HCT116 (cell line): ENCODE measurements around the gene BABAM2. TPM values are rescaled to one million over a fixed set of nuclear protein-coding genes. Genes with fewer than 3 reads are reported as not detected.

ENCODE experiments used
- ATAC-seq: fragments of 200-7000 bp; cut with Tn5 transposase; 2 replicates; pipeline ENCODE4 v1.9.1; 2020; ENCODE audit warnings: mild to moderate bottlenecking, moderate library complexity
- BruUV-seq: library from RNA; stranded (reverse); fragments of 400-500 nt; replicated peaks from 2 replicates; lab custom pipeline; 2021; lab: Mats Ljungman, UMichigan
- CTCF ChIA-PET: fragments of 300-600 bp; sonication (Branson Sonifier 250); formaldehyde crosslinking; loops from one replicate; lab custom pipeline; 2021; ENCODE audit warnings: antibody characterized with exemption; lab: Charles Lee
- POLR2A ChIA-PET: fragments of 300-600, 350-600 bp; sonication (Branson Sonifier 250); formaldehyde crosslinking; loops from one replicate; lab custom pipeline; 2021; ENCODE audit warnings: antibody characterized with exemption; lab: Charles Lee
- RAD21 ChIA-PET, 2 experiments: fragments of 300-600 bp; sonication (Branson Sonifier 250); formaldehyde crosslinking; loops; one replicate each; lab custom pipeline; 2023; ENCODE audit warnings: low total read pairs in 2 of 2; ENCODE audit not compliant: uncharacterized antibody in 2 of 2, unreplicated experiment in 2 of 2, low non-redundant PET in 1 of 2; lab: Charles Lee
- DNase-seq: peaks from one replicate; pipeline ENCODE4 v3.0.0-alpha.2; 2010; ENCODE audit warnings: low read depth, low spot score
- H2AFZ ChIP-seq: fragments of 200-600 bp; shearing (Covaris generic), sonication (generic); 2 replicates; pipeline ENCODE4 v1.6.1; 2017; ENCODE audit warnings: low read depth, mixed run types, mixed read lengths, antibody characterized with exemption, low read length; ENCODE audit not compliant: poor library complexity, severe bottlenecking
- H3K27ac ChIP-seq: 2 replicates; pipeline ENCODE4 v1.5.1; 2012; ENCODE audit warnings: low read depth, low read length
- H3K27me3 ChIP-seq: fragments of 200-600 bp; sonication (generic); 2 replicates; pipeline ENCODE4 v1.6.1; 2016; ENCODE audit warnings: mixed run types, low read length, mixed read lengths; ENCODE audit not compliant: insufficient read depth
- H3K36me3 ChIP-seq, 2 experiments: fragments of 200-500 bp in 1 of 2; fragments of 200-600 bp in 1 of 2; sonication (Bioruptor generic) in 1 of 2; sonication (generic) in 1 of 2; 2 replicates each; pipeline versions ENCODE4 v1.5.1 to v1.6.1; 2014 to 2016; ENCODE audit warnings: low read length in 2 of 2, inconsistent platforms in 1 of 2, mixed read lengths in 1 of 2, mixed run types in 1 of 2; ENCODE audit not compliant: insufficient read depth in 2 of 2, control insufficient read depth in 1 of 2
- H3K4me1 ChIP-seq, 2 experiments: fragments of 200-600 bp in 1 of 2; sonication (generic) in 1 of 2; 2 replicates each; pipeline versions ENCODE4 v1.5.1 to v1.6.1; 2012 to 2017; ENCODE audit warnings: low read length in 2 of 2, inconsistent platforms in 1 of 2, mild to moderate bottlenecking in 1 of 2, mixed read lengths in 1 of 2, mixed run types in 1 of 2, moderate library complexity in 1 of 2; ENCODE audit not compliant: insufficient read depth in 2 of 2, control insufficient read depth in 1 of 2
- H3K4me2 ChIP-seq: fragments of 200-600 bp; sonication (generic); 2 replicates; pipeline ENCODE4 v1.6.1; 2017; ENCODE audit warnings: mixed run types, low read length, mixed read lengths
- H3K4me3 ChIP-seq, 2 experiments: fragments of 200-600 bp in 1 of 2; sonication (generic) in 1 of 2; replicated peaks in 1 of 2; 2 replicates each; pipeline ENCODE4 v1.5.1; 2011 to 2016; ENCODE audit warnings: low read length in 2 of 2, control low read depth in 1 of 2, low read depth in 1 of 2, mild to moderate bottlenecking in 1 of 2, mixed read lengths in 1 of 2, mixed run types in 1 of 2
- H3K79me2 ChIP-seq: fragments of 200-600 bp; sonication (generic); 2 replicates; pipeline ENCODE4 v1.6.1; 2017; ENCODE audit warnings: mild to moderate bottlenecking, mixed run types, low read length, moderate library complexity, mixed read lengths; ENCODE audit not compliant: insufficient read depth
- H3K9ac ChIP-seq: fragments of 200-600 bp; sonication (generic); 2 replicates; pipeline ENCODE4 v1.6.1; 2016; ENCODE audit warnings: low read length, mixed read lengths
- H3K9me2 ChIP-seq: fragments of 200-600 bp; sonication (generic), shearing (Covaris generic); 2 replicates; pipeline ENCODE4 v1.6.1; 2017; ENCODE audit warnings: mixed run types, mild to moderate bottlenecking, moderate library complexity; ENCODE audit not compliant: insufficient read depth
- H3K9me3 ChIP-seq, 2 experiments: fragments of 200-500 bp in 1 of 2; fragments of 200-600 bp in 1 of 2; sonication (Bioruptor generic) in 1 of 2; sonication (generic) in 1 of 2; 2 replicates each; pipeline ENCODE4 v1.6.1; 2014 to 2017; ENCODE audit warnings: low read length in 2 of 2, mixed read lengths in 2 of 2, inconsistent platforms in 1 of 2, low read depth in 1 of 2, mild to moderate bottlenecking in 1 of 2, mixed run types in 1 of 2, moderate library complexity in 1 of 2; ENCODE audit not compliant: control insufficient read depth in 1 of 2, insufficient read depth in 1 of 2
- H4K20me1 ChIP-seq: fragments of 200-600 bp; sonication (generic), shearing (Covaris generic); 2 replicates; pipeline ENCODE4 v1.6.1; 2017; ENCODE audit warnings: mixed run types, mild to moderate bottlenecking, moderate library complexity; ENCODE audit not compliant: insufficient read depth
- CBX3 ChIP-seq: IDR thresholded peaks from 2 replicates; pipeline ENCODE4 v1.6.1; 2012; ENCODE audit warnings: low read depth
- CEBPB ChIP-seq: IDR thresholded peaks from 2 replicates; pipeline ENCODE4 v1.6.1; 2012; ENCODE audit warnings: low read depth
- ELF1 ChIP-seq: IDR thresholded peaks from 2 replicates; pipeline ENCODE4 v1.6.1; 2012; ENCODE audit warnings: low read depth, borderline replicate concordance
- EZH2 ChIP-seq: fragments of 200-600 bp; sonication (generic); IDR thresholded peaks from 2 replicates; pipeline ENCODE4 v1.6.1; 2017; ENCODE audit warnings: antibody characterized with exemption, mixed run types
- EZH2phosphoT487 ChIP-seq: fragments of 200-600 bp; IDR thresholded peaks from 2 replicates; pipeline ENCODE4 v1.6.1; 2018; ENCODE audit warnings: antibody characterized with exemption, borderline replicate concordance
- FOSL1 ChIP-seq: IDR thresholded peaks from 2 replicates; pipeline ENCODE4 v1.6.1; 2012; ENCODE audit warnings: low read depth
- JUND ChIP-seq: IDR thresholded peaks from 2 replicates; pipeline ENCODE4 v1.6.1; 2012
- POLR2AphosphoS5 ChIP-seq: IDR thresholded peaks from 2 replicates; pipeline ENCODE4 v1.6.1; 2011; ENCODE audit warnings: mild to moderate bottlenecking, low read depth, low read length, moderate library complexity
- RAD21 ChIP-seq: IDR thresholded peaks from 2 replicates; pipeline ENCODE4 v1.6.1; 2012; ENCODE audit warnings: low read depth, mild to moderate bottlenecking
- SIN3A ChIP-seq: IDR thresholded peaks from 2 replicates; pipeline ENCODE4 v1.6.1; 2012; ENCODE audit warnings: low read depth
- TCF7L2 ChIP-seq: IDR thresholded peaks from 2 replicates; pipeline ENCODE4 v1.7.0; 2011; ENCODE audit warnings: borderline replicate concordance, inconsistent platforms; ENCODE audit not compliant: insufficient read depth, insufficient read length; ENCODE audit errors: extremely low read depth
- YY1 ChIP-seq: IDR thresholded peaks from 2 replicates; pipeline ENCODE4 v1.6.1; 2011; ENCODE audit warnings: low read length, low read depth, moderate library complexity, mild to moderate bottlenecking; ENCODE audit not compliant: insufficient replicate concordance; ENCODE audit errors: extremely low read depth
- intact Hi-C: fragments of 100-400 bp; cut with micrococcal nuclease; formaldehyde crosslinking; loops from 2 replicates; pipeline ENCODE4 v1.10.0; 2022
- total RNA-seq: library from RNA; stranded (reverse); gene quantifications from one replicate; pipeline ENCODE4 v1.2.1, GENCODE V29; 2021; ENCODE audit not compliant: unreplicated experiment
- TF ChIP-seq, protein P1 (sequence below): IDR thresholded peaks from 2 replicates; pipeline ENCODE4 v1.6.1; 2012
- TF ChIP-seq, protein P2 (sequence below): IDR thresholded peaks from 2 replicates; pipeline ENCODE4 v1.6.1; 2012; ENCODE audit warnings: low read depth
- TF ChIP-seq, protein P3 (sequence below): IDR thresholded peaks from 2 replicates; pipeline ENCODE4 v1.6.1; 2012
- TF ChIP-seq, protein P4 (sequence below): IDR thresholded peaks from 2 replicates; pipeline ENCODE4 v1.6.1; 2011; ENCODE audit warnings: mild to moderate bottlenecking, low read length, moderate library complexity; ENCODE audit not compliant: insufficient replicate concordance; ENCODE audit errors: extremely low read depth

BABAM2 gene
- total RNA-seq, 1 experiment from 2014 or later = 23.8 TPM

DNA sequence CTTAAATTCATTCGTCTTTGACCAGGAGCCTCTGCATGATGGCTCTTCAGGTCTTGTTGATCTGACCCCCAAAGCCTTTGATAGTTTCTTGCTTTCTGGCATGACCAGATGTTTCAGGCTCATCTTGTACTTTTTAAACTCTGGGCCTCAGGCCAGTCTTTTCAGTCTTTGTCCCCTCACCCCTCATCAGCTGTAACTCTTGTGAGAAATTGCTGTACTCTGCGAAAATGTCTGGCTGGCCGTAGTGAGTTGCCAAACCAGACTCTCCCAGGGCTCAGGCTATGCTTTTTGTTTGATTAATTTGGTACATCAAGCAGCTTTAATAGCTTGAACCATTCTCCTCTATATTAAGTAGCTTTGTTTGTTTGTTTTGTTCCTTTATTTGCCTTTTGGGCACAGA lies 75.9 kb downstream of the BABAM2 start:
- RAD21 ChIA-PET = no interaction called here
- DNase-seq = no peak
- intact Hi-C loops = no loop called here
- BruUV-seq = no TSS peak
- H3K9me3 ChIP-seq = peaks cover 0 to 4% of the 10 kb centered on the region in 2 experiments; a peak in 1 of 4 replicates
- H3K36me3 ChIP-seq = no peaks in the 10 kb centered on the region
- peaks cover 3 to 5% of the 10 kb centered on the region in 2 experiments; a peak in 2 of 4 replicates for H3K4me1 ChIP-seq
- no peaks in the 10 kb centered on the region for H3K9me2 ChIP-seq
- H4K20me1 ChIP-seq = no peaks in the 10 kb centered on the region
- TF ChIP-seq EZH2 (no peak), YY1 (no peak), POLR2AphosphoS5 (no peak), EZH2phosphoT487 (no peak), SIN3A (no peak), FOSL1 (no peak), JUND (no peak), CEBPB (no peak), CBX3 (no peak), RAD21 (no peak), ELF1 (no peak), TCF7L2 (no peak)
- TF ChIP-seq, protein P1, sequence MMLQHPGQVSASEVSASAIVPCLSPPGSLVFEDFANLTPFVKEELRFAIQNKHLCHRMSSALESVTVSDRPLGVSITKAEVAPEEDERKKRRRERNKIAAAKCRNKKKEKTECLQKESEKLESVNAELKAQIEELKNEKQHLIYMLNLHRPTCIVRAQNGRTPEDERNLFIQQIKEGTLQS = no peak
- TF ChIP-seq, protein P2, sequence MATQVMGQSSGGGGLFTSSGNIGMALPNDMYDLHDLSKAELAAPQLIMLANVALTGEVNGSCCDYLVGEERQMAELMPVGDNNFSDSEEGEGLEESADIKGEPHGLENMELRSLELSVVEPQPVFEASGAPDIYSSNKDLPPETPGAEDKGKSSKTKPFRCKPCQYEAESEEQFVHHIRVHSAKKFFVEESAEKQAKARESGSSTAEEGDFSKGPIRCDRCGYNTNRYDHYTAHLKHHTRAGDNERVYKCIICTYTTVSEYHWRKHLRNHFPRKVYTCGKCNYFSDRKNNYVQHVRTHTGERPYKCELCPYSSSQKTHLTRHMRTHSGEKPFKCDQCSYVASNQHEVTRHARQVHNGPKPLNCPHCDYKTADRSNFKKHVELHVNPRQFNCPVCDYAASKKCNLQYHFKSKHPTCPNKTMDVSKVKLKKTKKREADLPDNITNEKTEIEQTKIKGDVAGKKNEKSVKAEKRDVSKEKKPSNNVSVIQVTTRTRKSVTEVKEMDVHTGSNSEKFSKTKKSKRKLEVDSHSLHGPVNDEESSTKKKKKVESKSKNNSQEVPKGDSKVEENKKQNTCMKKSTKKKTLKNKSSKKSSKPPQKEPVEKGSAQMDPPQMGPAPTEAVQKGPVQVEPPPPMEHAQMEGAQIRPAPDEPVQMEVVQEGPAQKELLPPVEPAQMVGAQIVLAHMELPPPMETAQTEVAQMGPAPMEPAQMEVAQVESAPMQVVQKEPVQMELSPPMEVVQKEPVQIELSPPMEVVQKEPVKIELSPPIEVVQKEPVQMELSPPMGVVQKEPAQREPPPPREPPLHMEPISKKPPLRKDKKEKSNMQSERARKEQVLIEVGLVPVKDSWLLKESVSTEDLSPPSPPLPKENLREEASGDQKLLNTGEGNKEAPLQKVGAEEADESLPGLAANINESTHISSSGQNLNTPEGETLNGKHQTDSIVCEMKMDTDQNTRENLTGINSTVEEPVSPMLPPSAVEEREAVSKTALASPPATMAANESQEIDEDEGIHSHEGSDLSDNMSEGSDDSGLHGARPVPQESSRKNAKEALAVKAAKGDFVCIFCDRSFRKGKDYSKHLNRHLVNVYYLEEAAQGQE = no peak
- TF ChIP-seq, protein P3, sequence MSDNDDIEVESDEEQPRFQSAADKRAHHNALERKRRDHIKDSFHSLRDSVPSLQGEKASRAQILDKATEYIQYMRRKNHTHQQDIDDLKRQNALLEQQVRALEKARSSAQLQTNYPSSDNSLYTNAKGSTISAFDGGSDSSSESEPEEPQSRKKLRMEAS = no peak
- TF ChIP-seq, protein P4, sequence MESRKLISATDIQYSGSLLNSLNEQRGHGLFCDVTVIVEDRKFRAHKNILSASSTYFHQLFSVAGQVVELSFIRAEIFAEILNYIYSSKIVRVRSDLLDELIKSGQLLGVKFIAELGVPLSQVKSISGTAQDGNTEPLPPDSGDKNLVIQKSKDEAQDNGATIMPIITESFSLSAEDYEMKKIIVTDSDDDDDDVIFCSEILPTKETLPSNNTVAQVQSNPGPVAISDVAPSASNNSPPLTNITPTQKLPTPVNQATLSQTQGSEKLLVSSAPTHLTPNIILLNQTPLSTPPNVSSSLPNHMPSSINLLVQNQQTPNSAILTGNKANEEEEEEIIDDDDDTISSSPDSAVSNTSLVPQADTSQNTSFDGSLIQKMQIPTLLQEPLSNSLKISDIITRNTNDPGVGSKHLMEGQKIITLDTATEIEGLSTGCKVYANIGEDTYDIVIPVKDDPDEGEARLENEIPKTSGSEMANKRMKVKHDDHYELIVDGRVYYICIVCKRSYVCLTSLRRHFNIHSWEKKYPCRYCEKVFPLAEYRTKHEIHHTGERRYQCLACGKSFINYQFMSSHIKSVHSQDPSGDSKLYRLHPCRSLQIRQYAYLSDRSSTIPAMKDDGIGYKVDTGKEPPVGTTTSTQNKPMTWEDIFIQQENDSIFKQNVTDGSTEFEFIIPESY = no peak
- H3K27me3 ChIP-seq = no peaks in the 10 kb centered on the region
- no peak overlapping the region for H2AFZ ChIP-seq
- no peak overlapping the region for H3K4me3 ChIP-seq
- no peak for ATAC-seq
- H3K79me2 ChIP-seq = peaks cover 16% of the 10 kb centered on the region; the same call in 1 of the 2 replicates
- no peak overlapping the region for H3K27ac ChIP-seq
- CTCF ChIA-PET = no interaction called here
- POLR2A ChIA-PET = no interaction called here
- no peak overlapping the region for H3K9ac ChIP-seq
- no peak overlapping the region for H3K4me2 ChIP-seq
